Tibial nerve (tissue), 4 donors: ENCODE data around the gene B9D2.

Experiments
- EP300 ChIP-seq, 2 donors: sonication (generic); formaldehyde crosslinking; IDR thresholded peaks; one replicate each; pipeline ENCODE4 v1.6.1; 2017; ENCODE audit warnings: antibody characterized with exemption in 2 of 2, mild to moderate bottlenecking in 1 of 2
- POLR2A ChIP-seq, 2 donors: fragments of 450-650 bp; IDR thresholded peaks; one replicate each; pipeline ENCODE4 v1.6.1; 2017; ENCODE audit warnings: antibody characterized with exemption in 2 of 2, mild to moderate bottlenecking in 2 of 2, moderate library complexity in 2 of 2
- TF ChIP-seq, protein P1 (sequence below), 5 experiments: fragments of 200-600 bp in 3 of 5; fragments of 450-650 bp in 2 of 5; sonication (generic) in 3 of 5; IDR thresholded peaks; one replicate each; pipeline ENCODE4 v1.5.1; 2016 to 2019; ENCODE audit warnings: antibody characterized with exemption in 5 of 5, mild to moderate bottlenecking in 3 of 5, moderate library complexity in 2 of 5

DNA sequence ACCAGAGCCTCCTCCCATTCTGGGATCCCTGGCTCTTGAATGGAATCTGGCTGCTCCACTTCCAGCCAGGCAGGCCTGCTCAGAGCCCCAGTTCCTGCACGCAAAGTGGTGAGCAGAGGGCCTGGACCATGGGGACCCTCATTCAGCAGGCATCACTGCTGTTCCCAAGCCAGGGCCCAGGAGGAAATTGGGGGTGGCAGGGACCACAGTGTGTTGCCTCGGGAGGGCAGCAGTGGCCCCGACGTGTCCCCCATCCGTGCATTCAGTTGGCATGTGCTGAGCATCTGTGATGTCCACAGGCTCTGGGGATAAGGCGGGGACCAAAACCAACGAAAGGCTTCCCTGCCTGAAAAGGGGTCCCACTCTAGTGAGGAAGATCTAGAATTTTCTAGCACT is 42.7 kb downstream of the B9D2 start:
- TF ChIP-seq, protein P1, sequence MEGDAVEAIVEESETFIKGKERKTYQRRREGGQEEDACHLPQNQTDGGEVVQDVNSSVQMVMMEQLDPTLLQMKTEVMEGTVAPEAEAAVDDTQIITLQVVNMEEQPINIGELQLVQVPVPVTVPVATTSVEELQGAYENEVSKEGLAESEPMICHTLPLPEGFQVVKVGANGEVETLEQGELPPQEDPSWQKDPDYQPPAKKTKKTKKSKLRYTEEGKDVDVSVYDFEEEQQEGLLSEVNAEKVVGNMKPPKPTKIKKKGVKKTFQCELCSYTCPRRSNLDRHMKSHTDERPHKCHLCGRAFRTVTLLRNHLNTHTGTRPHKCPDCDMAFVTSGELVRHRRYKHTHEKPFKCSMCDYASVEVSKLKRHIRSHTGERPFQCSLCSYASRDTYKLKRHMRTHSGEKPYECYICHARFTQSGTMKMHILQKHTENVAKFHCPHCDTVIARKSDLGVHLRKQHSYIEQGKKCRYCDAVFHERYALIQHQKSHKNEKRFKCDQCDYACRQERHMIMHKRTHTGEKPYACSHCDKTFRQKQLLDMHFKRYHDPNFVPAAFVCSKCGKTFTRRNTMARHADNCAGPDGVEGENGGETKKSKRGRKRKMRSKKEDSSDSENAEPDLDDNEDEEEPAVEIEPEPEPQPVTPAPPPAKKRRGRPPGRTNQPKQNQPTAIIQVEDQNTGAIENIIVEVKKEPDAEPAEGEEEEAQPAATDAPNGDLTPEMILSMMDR (IDR thresholded peaks at IDR 0.05): no peak
- TF ChIP-seq POLR2A (IDR thresholded peaks at IDR 0.05): no peak
- no peak for TF ChIP-seq EP300 (IDR thresholded peaks at IDR 0.05)
